Mucosa of stomach (tissue), 1 donor: ENCODE measurements around the gene FGF10.

ENCODE experiments used
- H3K27me3 ChIP-seq: one replicate; pipeline ENCODE4 v1.7.0; 2013; ENCODE audit warnings: mild to moderate bottlenecking, low read length; ENCODE audit not compliant: control insufficient read depth, insufficient read depth
- H3K36me3 ChIP-seq: one replicate; pipeline ENCODE4 v1.7.0; 2013; ENCODE audit warnings: low read length; ENCODE audit not compliant: control insufficient read depth, insufficient read depth
- H3K4me1 ChIP-seq: one replicate; pipeline ENCODE4 v1.7.0; 2013; ENCODE audit warnings: mild to moderate bottlenecking, low read length; ENCODE audit not compliant: control insufficient read depth, insufficient read depth
- H3K4me3 ChIP-seq: one replicate; pipeline ENCODE4 v1.7.0; 2013; ENCODE audit warnings: low read length
- H3K9ac ChIP-seq: one replicate; pipeline ENCODE4 v1.7.0; 2013; ENCODE audit warnings: mild to moderate bottlenecking, low read length, moderate library complexity
- H3K9me3 ChIP-seq: one replicate; pipeline ENCODE4 v1.7.0; 2013; ENCODE audit warnings: mild to moderate bottlenecking, low read length, moderate library complexity; ENCODE audit not compliant: control insufficient read depth
- donor health status: Pancreatic carcinoma.

The FGF10 gene

DNA sequence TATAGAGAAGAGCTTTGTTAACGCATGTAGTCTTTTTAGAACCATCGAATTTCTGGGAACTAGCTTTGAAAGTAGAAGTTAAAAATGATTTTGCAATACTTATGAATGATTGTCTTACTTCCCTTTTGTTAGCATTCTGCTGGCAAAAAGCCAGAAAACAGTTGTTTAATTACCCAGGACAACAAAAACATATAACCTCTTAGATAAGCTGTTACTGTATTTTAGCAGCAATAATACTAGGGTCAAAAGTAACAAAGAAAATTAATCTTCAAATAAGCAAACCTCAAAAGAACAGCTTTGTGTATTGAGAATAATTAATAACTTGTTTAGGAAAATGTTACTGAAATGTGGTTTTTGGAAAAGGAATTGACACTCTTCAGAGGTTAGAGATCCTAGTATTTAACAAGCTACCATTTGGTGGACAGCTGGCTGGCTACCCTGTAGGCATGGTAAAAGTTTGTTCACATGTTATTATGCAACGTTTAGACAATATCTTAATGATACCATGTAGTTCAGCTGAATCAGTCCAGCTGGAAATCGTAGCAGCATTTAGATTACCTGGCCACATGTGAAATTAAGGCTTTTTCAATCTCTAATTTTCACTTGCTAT lies 3.8 kb downstream of the FGF10 start:
- Histone ChIP-seq H3K27me3 (peaks cover 34% of the 10 kb centered on the region), H3K4me1 (no peaks in the 10 kb centered on the region), H3K9me3 (no peaks in the 10 kb centered on the region), H3K4me3 (no peak overlapping the region), H3K36me3 (no peaks in the 10 kb centered on the region), H3K9ac (no peak overlapping the region)

DNA sequence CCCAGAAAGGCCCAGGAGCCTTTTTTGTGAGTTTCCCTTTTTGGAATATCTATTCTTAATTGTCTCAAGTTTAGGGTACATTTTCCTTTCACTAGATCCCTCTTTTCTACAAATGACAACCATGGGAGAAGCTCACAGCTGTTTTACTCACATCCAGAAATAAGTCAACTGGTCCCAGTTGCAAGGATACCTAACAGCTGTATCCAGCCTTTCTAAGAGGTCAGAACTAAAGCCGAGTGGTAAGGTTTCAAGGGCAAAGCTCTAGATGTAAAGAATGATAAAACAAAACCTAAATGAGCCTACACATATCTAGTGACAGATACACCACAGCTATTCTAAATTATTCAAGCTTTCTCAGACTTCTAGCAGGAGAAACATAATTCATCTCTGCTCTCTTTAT lies 4.4 kb downstream of the FGF10 start:
- Histone ChIP-seq H3K27me3 (peaks cover 29% of the 10 kb centered on the region), H3K4me3 (no peak overlapping the region), H3K36me3 (no peaks in the 10 kb centered on the region), H3K9me3 (no peaks in the 10 kb centered on the region), H3K9ac (no peak overlapping the region), H3K4me1 (no peaks in the 10 kb centered on the region)

DNA sequence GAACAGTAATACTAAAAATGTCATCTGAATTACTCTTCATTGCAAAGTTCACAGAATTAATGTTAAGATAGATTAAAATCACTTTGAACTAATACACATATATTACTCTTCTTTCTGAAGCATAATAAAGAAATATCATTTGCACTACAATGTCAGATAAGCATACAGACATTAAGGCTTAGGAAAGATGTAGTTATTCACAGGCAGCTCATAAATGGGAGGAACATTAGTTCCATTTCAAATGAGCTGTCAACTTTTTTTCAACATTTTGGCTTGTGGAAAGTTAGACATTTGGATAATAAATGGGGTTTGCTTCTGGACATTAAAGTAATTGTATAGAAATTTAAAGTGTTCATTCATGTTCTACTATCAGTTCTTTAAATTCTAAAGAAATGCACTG lies 6.3 kb downstream of the FGF10 start:
- no peak overlapping the region for H3K4me3 ChIP-seq
- no peaks in the 10 kb centered on the region for H3K9me3 ChIP-seq
- H3K4me1 ChIP-seq, result no peaks in the 10 kb centered on the region
- no peak overlapping the region for H3K9ac ChIP-seq
- H3K36me3 ChIP-seq, result no peaks in the 10 kb centered on the region
- peaks cover 10% of the 10 kb centered on the region for H3K27me3 ChIP-seq

DNA sequence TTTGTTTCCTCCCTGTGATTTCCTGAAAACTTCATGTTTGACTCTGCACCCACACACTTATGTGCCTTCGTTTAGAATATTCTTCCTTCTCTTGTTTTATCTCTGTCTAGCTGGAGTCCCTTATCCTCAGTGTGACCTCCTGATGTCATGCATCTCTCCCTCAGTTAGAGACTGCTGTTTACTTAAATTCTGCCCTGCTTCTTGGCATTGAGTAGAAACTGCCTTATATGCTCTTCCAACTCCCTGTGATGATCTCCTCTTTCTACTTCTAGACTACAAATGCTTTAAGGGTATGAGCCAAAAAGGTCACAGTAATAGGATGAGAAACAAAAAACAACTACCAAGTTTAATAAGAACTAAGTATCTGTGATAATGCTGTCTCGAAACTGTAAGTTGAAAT lies 12.2 kb downstream of the FGF10 start:
- Histone ChIP-seq H3K9ac (no peak overlapping the region), H3K9me3 (no peaks in the 10 kb centered on the region), H3K4me1 (no peaks in the 10 kb centered on the region), H3K27me3 (no peaks in the 10 kb centered on the region), H3K4me3 (no peak overlapping the region), H3K36me3 (no peaks in the 10 kb centered on the region)

DNA sequence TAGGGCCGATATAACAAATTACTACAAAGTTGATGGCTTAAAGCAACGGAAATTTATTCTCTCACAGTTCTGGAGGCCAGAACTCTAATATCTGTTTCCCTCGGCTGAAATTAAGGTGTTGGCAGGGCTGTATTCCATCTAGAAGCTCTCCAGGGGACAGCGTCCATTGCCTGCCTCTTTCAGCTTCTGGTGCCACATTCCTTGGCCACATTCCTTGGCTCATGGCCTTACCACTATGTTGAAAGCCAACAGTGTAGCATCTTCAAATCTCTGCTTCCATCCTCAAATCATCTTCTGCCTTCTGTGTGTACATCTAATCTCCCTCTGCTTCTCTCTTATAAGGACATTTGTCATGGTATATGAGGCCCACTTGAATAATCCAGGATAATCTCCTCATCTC lies 17.2 kb downstream of the FGF10 start:
- H3K36me3 ChIP-seq, result no peaks in the 10 kb centered on the region
- no peak overlapping the region for H3K4me3 ChIP-seq
- no peaks in the 10 kb centered on the region for H3K27me3 ChIP-seq
- no peaks in the 10 kb centered on the region for H3K9me3 ChIP-seq
- H3K9ac ChIP-seq, result no peak overlapping the region
- no peaks in the 10 kb centered on the region for H3K4me1 ChIP-seq

DNA sequence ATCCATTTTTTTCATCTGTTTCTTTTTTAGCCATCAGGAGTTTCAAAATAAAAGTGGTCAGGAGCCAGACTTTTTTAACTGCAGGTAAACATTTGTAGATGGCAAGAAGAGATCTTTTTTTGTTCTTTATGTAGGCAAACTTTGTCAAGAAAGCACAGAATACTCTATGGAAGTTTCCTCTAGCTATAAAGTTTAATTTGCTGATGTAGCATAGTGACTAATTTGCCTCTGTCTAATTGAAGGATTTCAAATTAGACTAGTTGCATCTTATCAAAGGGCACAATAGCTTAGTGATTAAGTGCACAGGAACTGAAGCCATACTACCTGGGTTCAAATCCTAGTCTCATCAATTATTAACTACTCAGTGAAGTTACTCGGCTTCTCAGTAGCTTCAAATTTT lies 22.0 kb downstream of the FGF10 start:
- Histone ChIP-seq H3K4me3 (no peak overlapping the region), H3K27me3 (no peaks in the 10 kb centered on the region), H3K36me3 (no peaks in the 10 kb centered on the region), H3K4me1 (no peaks in the 10 kb centered on the region), H3K9ac (no peak overlapping the region), H3K9me3 (no peaks in the 10 kb centered on the region)

DNA sequence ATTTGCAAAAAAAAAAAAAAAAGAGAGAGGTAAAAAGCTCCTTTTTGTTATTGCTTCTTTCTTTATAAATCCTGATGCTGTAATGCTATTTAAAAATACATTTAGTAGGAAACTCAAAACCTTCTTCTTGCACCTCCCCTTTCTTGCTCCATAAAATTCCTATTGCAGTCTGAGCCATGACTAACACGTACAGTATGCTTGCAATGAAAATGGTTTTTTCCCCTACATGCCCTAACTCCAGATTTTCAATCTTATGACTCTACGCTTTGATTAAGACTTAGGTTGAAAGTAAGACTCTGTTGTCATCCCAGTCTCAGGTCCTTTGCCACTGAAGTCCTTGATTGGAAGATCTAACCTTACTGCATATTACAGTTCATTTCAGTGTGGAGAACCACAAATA lies 23.9 kb downstream of the FGF10 start:
- no peaks in the 10 kb centered on the region for H3K4me1 ChIP-seq
- H3K4me3 ChIP-seq, result no peak overlapping the region
- H3K36me3 ChIP-seq, result no peaks in the 10 kb centered on the region
- no peaks in the 10 kb centered on the region for H3K9me3 ChIP-seq
- H3K9ac ChIP-seq, result no peak overlapping the region
- no peaks in the 10 kb centered on the region for H3K27me3 ChIP-seq

DNA sequence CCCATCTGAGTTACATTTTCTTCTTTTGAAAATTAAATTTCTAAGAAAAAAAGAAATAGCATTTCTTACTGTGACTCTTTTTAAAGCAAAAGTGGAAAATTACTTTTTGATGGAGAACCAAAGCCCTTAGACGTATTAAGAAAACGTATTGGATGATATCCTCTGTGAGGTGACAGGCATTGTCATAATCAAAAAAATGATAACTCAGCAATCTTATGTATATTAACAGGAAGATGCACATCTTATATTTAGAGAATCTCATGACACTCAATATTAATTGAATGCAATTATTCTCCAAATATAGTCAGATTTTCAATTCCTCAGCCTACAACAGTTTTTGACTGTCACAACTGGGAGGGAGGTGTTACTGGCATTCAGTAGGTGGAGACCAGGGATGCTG lies 25.1 kb downstream of the FGF10 start:
- Histone ChIP-seq H3K36me3 (no peaks in the 10 kb centered on the region), H3K9ac (no peak overlapping the region), H3K4me3 (no peak overlapping the region), H3K27me3 (no peaks in the 10 kb centered on the region), H3K4me1 (no peaks in the 10 kb centered on the region), H3K9me3 (no peaks in the 10 kb centered on the region)

DNA sequence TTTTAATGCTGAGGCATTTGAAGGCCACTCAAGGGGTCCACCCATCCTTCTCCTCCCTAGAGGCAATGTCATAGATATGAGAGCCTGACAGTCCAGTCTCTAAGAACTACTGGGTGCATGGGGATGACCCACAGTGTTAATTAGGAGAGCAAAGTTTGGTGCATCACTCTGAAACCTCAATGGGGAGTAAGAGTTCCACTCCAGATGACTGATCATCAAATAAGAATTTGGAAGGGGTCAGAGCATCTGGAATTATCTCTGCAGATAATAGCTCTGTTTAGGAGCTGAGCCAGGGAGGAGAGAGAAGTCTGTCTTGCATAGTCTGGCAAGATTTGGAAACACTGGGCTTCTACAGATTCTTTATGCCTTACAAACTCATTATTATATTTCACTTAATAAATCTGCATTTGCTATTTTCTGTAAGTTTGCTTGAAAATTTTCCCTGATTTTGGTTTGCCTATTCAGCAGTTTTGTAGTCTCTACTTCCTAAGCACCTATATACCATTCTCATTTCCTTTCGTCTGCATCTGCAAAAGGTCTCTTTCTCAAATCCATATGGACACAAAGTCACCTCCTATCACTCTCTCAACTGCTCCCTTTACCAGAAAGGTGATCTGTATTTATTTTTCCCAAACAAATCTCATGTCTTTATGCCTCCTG lies 27.7 kb downstream of the FGF10 start:
- no peaks in the 10 kb centered on the region for H3K9me3 ChIP-seq
- H3K4me3 ChIP-seq, result no peak overlapping the region
- no peaks in the 10 kb centered on the region for H3K4me1 ChIP-seq
- no peaks in the 10 kb centered on the region for H3K27me3 ChIP-seq
- no peaks in the 10 kb centered on the region for H3K36me3 ChIP-seq
- H3K9ac ChIP-seq, result no peak overlapping the region

DNA sequence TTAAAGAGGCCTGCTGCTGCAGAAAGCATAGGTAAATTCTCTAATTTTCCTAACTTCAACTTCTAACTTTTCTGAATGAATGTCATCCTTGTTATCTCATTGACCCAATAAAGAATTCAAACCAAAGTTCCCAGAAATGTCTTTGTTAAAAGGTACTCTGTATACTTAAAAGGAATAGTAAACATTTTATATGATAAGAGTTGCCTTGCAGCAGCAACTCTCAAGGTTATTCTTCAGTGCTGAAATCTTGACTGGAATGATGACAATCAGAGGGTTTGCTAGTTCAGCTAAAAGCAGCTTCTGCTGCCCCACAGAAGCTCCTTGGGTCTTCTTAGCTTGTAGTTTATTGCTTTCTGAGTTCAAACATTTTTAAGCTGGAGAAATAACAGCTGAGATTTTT lies 28.3 kb downstream of the FGF10 start:
- no peaks in the 10 kb centered on the region for H3K27me3 ChIP-seq
- H3K9me3 ChIP-seq, result no peaks in the 10 kb centered on the region
- no peaks in the 10 kb centered on the region for H3K4me1 ChIP-seq
- H3K4me3 ChIP-seq, result no peak overlapping the region
- H3K9ac ChIP-seq, result no peak overlapping the region
- H3K36me3 ChIP-seq, result no peaks in the 10 kb centered on the region

DNA sequence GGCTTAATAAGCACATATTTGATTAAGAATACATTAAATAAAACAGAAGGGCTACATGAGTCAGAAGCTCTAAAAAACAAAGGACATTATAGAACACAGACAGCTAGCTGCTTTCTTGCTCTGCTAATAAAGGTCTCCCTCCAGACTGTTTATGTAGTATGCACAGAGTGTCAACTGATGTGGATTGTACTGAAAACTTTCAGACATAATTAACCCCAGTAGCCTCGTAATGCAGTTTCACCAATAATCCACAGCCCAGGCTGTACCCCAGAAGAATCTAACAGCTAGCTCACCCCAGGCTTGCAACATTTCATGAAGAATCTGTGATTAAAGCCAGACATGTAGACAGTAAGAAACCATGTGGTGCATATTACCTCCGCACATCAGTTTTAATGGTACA lies 30.8 kb downstream of the FGF10 start:
- H3K27me3 ChIP-seq, result no peaks in the 10 kb centered on the region

DNA sequence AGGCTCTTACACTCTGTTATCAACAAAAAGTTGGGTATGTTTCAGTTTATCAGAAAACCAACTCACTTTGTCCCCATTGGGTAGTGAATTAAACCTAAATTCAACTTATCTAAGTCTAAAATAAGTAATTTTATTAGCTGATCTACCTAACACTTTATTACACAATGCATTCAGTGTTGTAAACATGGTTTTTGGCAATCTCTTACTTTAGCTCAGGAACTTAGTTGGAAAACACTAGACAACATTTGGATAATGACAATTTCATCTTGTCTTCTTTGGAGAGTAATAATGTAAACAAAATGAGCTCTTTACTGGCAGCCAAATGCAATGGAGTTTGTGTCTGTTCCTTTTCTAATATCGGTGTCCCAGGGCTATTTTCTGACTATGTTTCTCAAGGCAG lies 33.0 kb downstream of the FGF10 start:
- no peak overlapping the region for H3K9ac ChIP-seq
- H3K4me1 ChIP-seq, result no peaks in the 10 kb centered on the region
- no peak overlapping the region for H3K4me3 ChIP-seq
- H3K9me3 ChIP-seq, result no peaks in the 10 kb centered on the region
- no peaks in the 10 kb centered on the region for H3K36me3 ChIP-seq
- H3K27me3 ChIP-seq, result no peaks in the 10 kb centered on the region

More for the DNA sequence above, 30.8 kb downstream of the FGF10 start:
- H3K4me1 ChIP-seq, result no peaks in the 10 kb centered on the region
- H3K9me3 ChIP-seq, result no peaks in the 10 kb centered on the region
- H3K9ac ChIP-seq, result no peak overlapping the region
- no peak overlapping the region for H3K4me3 ChIP-seq
- no peaks in the 10 kb centered on the region for H3K36me3 ChIP-seq

DNA sequence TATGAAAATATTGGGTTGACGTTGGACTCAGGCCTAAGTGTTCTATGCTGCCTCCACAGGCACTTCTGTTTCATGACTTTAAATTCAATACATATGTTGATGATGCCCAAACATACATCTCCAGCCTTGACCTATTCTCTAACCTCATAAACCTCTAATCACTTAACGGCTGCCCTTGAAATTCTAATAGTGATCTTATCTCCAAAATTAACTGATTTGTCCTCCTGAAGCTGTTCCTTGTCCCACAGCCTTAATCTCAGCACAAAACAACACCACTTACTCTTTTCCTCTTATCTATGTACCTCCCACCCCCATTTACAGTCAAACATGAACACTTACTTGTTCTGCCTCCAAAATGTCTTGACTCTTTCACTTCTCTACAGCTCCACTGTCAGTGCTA lies 43.3 kb downstream of the FGF10 start:
- Histone ChIP-seq H3K36me3 (no peaks in the 10 kb centered on the region), H3K9ac (no peak overlapping the region), H3K4me1 (no peaks in the 10 kb centered on the region), H3K27me3 (no peaks in the 10 kb centered on the region), H3K4me3 (no peak overlapping the region), H3K9me3 (no peaks in the 10 kb centered on the region)
